GM12878 (cell line): Measurements from ENCODE around the gene CDK15. TPM values are rescaled to one million over a fixed set of nuclear protein-coding genes. Genes with fewer than 3 reads are reported as not detected.

ENCODE experiments used
- ATAC-seq: fragments of 200-7000 bp; cut with Tn5 transposase; 3 replicates; pipeline ENCODE4 v1.9.1; 2020; ENCODE audit warnings: mild to moderate bottlenecking, moderate library complexity
- BruUV-seq: library from RNA; stranded (reverse); fragments of 400-500 nt; replicated peaks from 2 replicates; lab custom pipeline; 2021; lab: Mats Ljungman, UMichigan
- CTCF ChIA-PET: fragments of 300-600 bp; sonication (Branson Sonifier 250); formaldehyde crosslinking; extraction: SDS; loops from one replicate; lab custom pipeline; 2021; ENCODE audit warnings: inconsistent platforms; lab: Yijun Ruan, JAX
- POLR2A ChIA-PET: fragments of 350-600 bp; formaldehyde crosslinking; extraction: SDS; loops from one replicate; lab custom pipeline; 2021; ENCODE audit warnings: inconsistent platforms; lab: Charles Lee
- RAD21 ChIA-PET: fragments of 300-600 bp; sonication (Branson Sonifier 250); formaldehyde crosslinking; loops from one replicate; lab custom pipeline; 2023; ENCODE audit warnings: antibody characterized with exemption; ENCODE audit not compliant: unreplicated experiment; lab: Charles Lee
- SMC1A ChIA-PET: fragments of 300-600 bp; sonication (Branson Sonifier 250); formaldehyde crosslinking; loops from one replicate; lab custom pipeline; 2023; ENCODE audit not compliant: unreplicated experiment, uncharacterized antibody; lab: Charles Lee
- DNase-seq: peaks from one replicate; pipeline ENCODE4 v3.0.0-alpha.2; 2011; ENCODE audit warnings: low read depth, low spot score
- FAIRE-seq: peaks from 3 replicates; lab custom pipeline; 2011; peaks lifted over from hg19 to GRCh38; lab: Jason Lieb, UNC
- H2AFZ ChIP-seq: 2 replicates; pipeline ENCODE4 v1.6.0; 2011; ENCODE audit warnings: low read depth, low read length, control low read depth; ENCODE audit not compliant: control insufficient read depth
- H3K27ac ChIP-seq: 2 replicates; pipeline ENCODE4 v1.5.1; 2011; ENCODE audit warnings: control low read depth; ENCODE audit not compliant: control insufficient read depth, insufficient read depth
- H3K27me3 ChIP-seq, 2 experiments: replicated peaks in 1 of 2; 2 replicates each; pipeline versions ENCODE4 v1.6.0 to v1.6.1; 2011; ENCODE audit warnings: low read length in 1 of 2; ENCODE audit not compliant: control insufficient read depth in 2 of 2, insufficient read depth in 2 of 2
- H3K36me3 ChIP-seq, 2 experiments: 2 replicates each; pipeline ENCODE4 v1.5.1; 2011; ENCODE audit warnings: low read length in 1 of 2; ENCODE audit not compliant: control insufficient read depth in 2 of 2, insufficient read depth in 2 of 2
- H3K4me1 ChIP-seq: 2 replicates; pipeline ENCODE4 v1.6.1; 2011; ENCODE audit warnings: mild to moderate bottlenecking, low read length, moderate library complexity, mixed read lengths; ENCODE audit not compliant: control insufficient read depth, insufficient read depth
- H3K4me2 ChIP-seq: 2 replicates; pipeline ENCODE4 v1.6.0; 2011; ENCODE audit warnings: control low read depth; ENCODE audit not compliant: control insufficient read depth, insufficient read depth
- H3K4me3 ChIP-seq: fragments of 200-600 bp; sonication (generic); 2 replicates; pipeline ENCODE4 v1.5.1; 2016
- H3K79me2 ChIP-seq: 2 replicates; pipeline ENCODE4 v1.6.0; 2011; ENCODE audit warnings: low read length; ENCODE audit not compliant: control insufficient read depth, insufficient read depth
- H3K9ac ChIP-seq: 2 replicates; pipeline ENCODE4 v1.8.0; 2011; ENCODE audit warnings: low read length, control low read depth, mixed read lengths; ENCODE audit not compliant: control insufficient read depth, insufficient read depth
- H3K9me3 ChIP-seq: replicated peaks from 3 replicates; pipeline ENCODE4 v1.5.1; 2011; ENCODE audit warnings: mild to moderate bottlenecking, low read length; ENCODE audit not compliant: control insufficient read depth, insufficient read depth
- H4K20me1 ChIP-seq: 2 replicates; pipeline ENCODE4 v1.6.0; 2011; ENCODE audit not compliant: control insufficient read depth, insufficient read depth
- HCFC1 ChIP-seq: fragments of 150-350 bp; IDR thresholded peaks from 2 replicates; pipeline ENCODE4 v1.6.1; 2014; ENCODE audit warnings: low read length
- IKZF1 ChIP-seq: fragments of 450-650 bp; conservative IDR thresholded peaks from 2 replicates; pipeline ENCODE4 v1.6.1; 2017; ENCODE audit warnings: antibody characterized with exemption, mild to moderate bottlenecking
- IRF5 ChIP-seq: fragments of 450-650 bp; IDR thresholded peaks from 2 replicates; pipeline ENCODE4 v1.6.1; 2017; ENCODE audit warnings: borderline replicate concordance
- NR2C2 ChIP-seq: IDR thresholded peaks from 2 replicates; pipeline ENCODE4 v1.6.1; 2011; ENCODE audit warnings: borderline replicate concordance, low read depth; ENCODE audit not compliant: control insufficient read depth, insufficient read length
- RAD51 ChIP-seq: fragments of 450-650 bp; IDR thresholded peaks from 2 replicates; pipeline ENCODE4 v1.6.1; 2016; ENCODE audit warnings: moderate library complexity, mild to moderate bottlenecking, inconsistent platforms
- TCF7 ChIP-seq: IDR thresholded peaks from 2 replicates; pipeline ENCODE4 v1.6.1; 2014; ENCODE audit warnings: antibody characterized with exemption, borderline replicate concordance
- ZNF207 ChIP-seq: fragments of 450-650 bp; IDR thresholded peaks from 2 replicates; pipeline ENCODE4 v1.6.1; 2014; ENCODE audit warnings: antibody characterized with exemption, mild to moderate bottlenecking, borderline replicate concordance
- ZNF384 ChIP-seq: IDR thresholded peaks from 2 replicates; pipeline ENCODE4 v1.6.1; 2012; ENCODE audit warnings: low read depth, mild to moderate bottlenecking, low read length, improper control_type of control experiment, borderline replicate concordance
- WGBS: methylation state at CpG from one replicate; pipeline ENCODE4 v1.1.6; 2016; ENCODE audit warnings: low lambda C conversion rate; ENCODE audit not compliant: insufficient replicate concordance, insufficient coverage; ENCODE audit errors: missing lambda C conversion rate; 5-methylcytosine and 5-hydroxymethylcytosine counted together
- in situ Hi-C: fragments of 300-500 bp; cut with MboI; formaldehyde crosslinking; loops from 9 replicates; pipeline ENCODE4 v1.14.3; 2018; ENCODE audit warnings: mixed read lengths
- intact Hi-C: fragments of 100-400 bp; cut with micrococcal nuclease; formaldehyde crosslinking; loops from one replicate; pipeline ENCODE4 v1.14.2; 2022; ENCODE audit not compliant: unreplicated experiment
- polyA plus RNA-seq, 11 experiments: library from polyadenylated mRNA; depleted of rRNA in 4 of 11; unstranded in 6 of 11; stranded (reverse) in 5 of 11; fragments of >200 nt; fragmentation: Nextera tagmentation in 4 of 11; fragmentation: Illumina TruSeq in 1 of 11; extraction: Ambion mirVana in 4 of 11; extraction: Trizol in 1 of 11; gene quantifications; 1 replicate in 1 of 11; 2 replicates in 10 of 11; pipeline versions ENCODE4 v1.2.1 to v1.2.3, GENCODE V29; 2011 to 2016; ENCODE audit warnings: inconsistent platforms in 2 of 11, missing spikeins in 2 of 11, low read depth in 1 of 11
- total RNA-seq, 4 experiments: library from RNA; depleted of rRNA in 3 of 4; stranded (reverse); fragments of >200 nt in 3 of 4; fragmentation: Illumina TruSeq in 1 of 4; extraction: Trizol in 1 of 4; gene quantifications; 2 replicates each; pipeline versions ENCODE4 v1.2.1 to v1.2.3, GENCODE V29; 2013 to 2021
- TF ChIP-seq, protein P1 (sequence below), 3 experiments: IDR thresholded peaks in 2 of 3; conservative IDR thresholded peaks in 1 of 3; 2 replicates each; pipeline ENCODE4 v1.5.1; 2011; ENCODE audit warnings: low read depth in 3 of 3, low read length in 3 of 3, mild to moderate bottlenecking in 3 of 3, control low read depth in 2 of 3, moderate library complexity in 2 of 3, inconsistent platforms in 1 of 3, mixed read lengths in 1 of 3; ENCODE audit not compliant: control insufficient read depth in 2 of 3, insufficient read depth in 1 of 3; ENCODE audit errors: extremely low read depth in 1 of 3

The CDK15 gene
- total and polyA plus RNA-seq, 10 of the 15 experiments (the other 5 are each of a cell fraction or from before 2014, with no cell fraction given): 0.01 to 0.04 TPM; not detected in 8

DNA sequence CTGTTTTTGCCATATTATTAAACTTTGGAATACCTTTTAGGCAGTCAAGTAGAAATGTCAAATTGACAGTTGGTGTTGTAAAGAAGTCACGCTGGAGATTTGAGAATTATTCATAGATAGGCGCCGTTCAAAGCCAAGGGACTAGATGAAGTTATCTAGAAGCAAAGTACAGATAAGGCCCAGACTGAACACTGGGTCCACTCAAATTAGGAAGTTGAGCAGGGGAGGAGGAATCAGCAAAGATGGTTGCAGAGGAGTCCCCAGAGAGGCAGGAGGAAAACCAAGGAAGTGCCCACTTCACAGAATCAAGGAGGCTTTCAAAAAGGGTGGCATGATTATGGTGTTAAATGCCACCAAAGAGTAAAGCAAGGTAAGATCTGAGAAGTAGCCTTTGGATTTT, 16.0 kb upstream of the CDK15 start:
- ChIA-PET RAD21 (no interaction called here), CTCF (interaction anchor here (1.1 kb wide), 1 partner anchor 10 kb away, joined by 3 read pairs; the partner anchor contains the start of gene ALS2), POLR2A (no interaction called here), SMC1A (no interaction called here)
- H3K9me3 ChIP-seq: no peaks in the 10 kb centered on the region
- WGBS: 68% methylated on average over 3 of the region's 3 CpGs
- no peak overlapping the region for H3K4me2 ChIP-seq
- in situ Hi-C loops: no loop called here
- intact Hi-C loops: no loop called here
- H4K20me1 ChIP-seq: no peaks in the 10 kb centered on the region
- H3K27me3 ChIP-seq: no peaks in the 10 kb centered on the region
- ATAC-seq (no peak), FAIRE-seq (no peak), DNase-seq (no peak)
- H3K36me3 ChIP-seq: no peaks in the 10 kb centered on the region
- H3K9ac ChIP-seq: no peak overlapping the region
- H3K79me2 ChIP-seq: no peaks in the 10 kb centered on the region
- no peak overlapping the region for H3K4me3 ChIP-seq
- H2AFZ ChIP-seq: no peak overlapping the region
- BruUV-seq: no TSS peak
- TF ChIP-seq, protein P1, sequence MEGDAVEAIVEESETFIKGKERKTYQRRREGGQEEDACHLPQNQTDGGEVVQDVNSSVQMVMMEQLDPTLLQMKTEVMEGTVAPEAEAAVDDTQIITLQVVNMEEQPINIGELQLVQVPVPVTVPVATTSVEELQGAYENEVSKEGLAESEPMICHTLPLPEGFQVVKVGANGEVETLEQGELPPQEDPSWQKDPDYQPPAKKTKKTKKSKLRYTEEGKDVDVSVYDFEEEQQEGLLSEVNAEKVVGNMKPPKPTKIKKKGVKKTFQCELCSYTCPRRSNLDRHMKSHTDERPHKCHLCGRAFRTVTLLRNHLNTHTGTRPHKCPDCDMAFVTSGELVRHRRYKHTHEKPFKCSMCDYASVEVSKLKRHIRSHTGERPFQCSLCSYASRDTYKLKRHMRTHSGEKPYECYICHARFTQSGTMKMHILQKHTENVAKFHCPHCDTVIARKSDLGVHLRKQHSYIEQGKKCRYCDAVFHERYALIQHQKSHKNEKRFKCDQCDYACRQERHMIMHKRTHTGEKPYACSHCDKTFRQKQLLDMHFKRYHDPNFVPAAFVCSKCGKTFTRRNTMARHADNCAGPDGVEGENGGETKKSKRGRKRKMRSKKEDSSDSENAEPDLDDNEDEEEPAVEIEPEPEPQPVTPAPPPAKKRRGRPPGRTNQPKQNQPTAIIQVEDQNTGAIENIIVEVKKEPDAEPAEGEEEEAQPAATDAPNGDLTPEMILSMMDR (IDR thresholded peaks at IDR 0.05 in 2 of 3, conservative IDR thresholded peaks at IDR 0.05 in 1 of 3; ENCODE audit: control insufficient read depth in 2 of 3, extremely low read depth in 1 of 3, insufficient read depth in 1 of 3, low read depth in 3 of 3, low read length in 3 of 3): no peak
- TF ChIP-seq ZNF384 (no peak), HCFC1 (no peak), IKZF1 (no peak), IRF5 (no peak), TCF7 (no peak), ZNF207 (no peak), RAD51 (no peak), NR2C2 (no peak)
- no peak overlapping the region for H3K27ac ChIP-seq
- H3K4me1 ChIP-seq: no peaks in the 10 kb centered on the region
